Measurements from ENCODE around the gene TM2D3. TPM values are rescaled to one million over a fixed set of nuclear protein-coding genes. Genes with fewer than 3 reads are reported as not detected.

Gene TM2D3, protein sequence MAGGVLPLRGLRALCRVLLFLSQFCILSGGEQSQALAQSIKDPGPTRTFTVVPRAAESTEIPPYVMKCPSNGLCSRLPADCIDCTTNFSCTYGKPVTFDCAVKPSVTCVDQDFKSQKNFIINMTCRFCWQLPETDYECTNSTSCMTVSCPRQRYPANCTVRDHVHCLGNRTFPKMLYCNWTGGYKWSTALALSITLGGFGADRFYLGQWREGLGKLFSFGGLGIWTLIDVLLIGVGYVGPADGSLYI
- 46.6 TPM for total RNA-seq

DNA sequence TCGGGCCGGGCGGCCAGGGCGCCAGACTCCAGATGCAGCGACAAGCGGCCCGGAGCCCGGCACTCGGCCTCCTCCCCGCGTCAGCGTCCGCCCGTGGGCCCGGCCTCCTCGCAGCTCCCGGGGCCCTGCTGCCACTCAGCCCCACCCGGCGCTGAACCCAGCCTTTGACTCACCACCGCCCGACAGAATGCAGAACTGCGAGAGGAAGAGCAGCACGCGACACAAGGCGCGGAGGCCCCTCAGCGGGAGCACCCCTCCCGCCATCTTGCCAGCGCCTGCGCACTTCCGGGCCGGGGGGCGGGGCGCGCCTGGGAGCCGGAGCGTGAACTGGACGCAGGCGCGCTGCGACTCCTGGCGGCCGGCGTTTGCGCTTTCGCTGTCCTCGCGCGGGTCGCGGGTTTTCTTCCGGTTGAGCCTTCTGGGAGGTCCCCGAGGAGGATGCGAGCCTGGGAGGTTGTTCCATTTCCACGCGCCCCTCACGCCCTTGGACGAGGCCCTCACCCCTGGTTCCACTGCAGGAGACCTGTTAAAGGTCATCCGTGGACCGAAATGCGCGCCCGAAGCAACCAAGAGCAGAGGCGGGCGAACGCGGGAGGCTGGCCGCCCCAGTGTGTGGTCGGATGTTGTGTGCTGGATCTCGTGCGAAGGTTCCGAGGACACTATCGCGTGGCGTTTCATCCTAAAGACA lies at the start of gene TM2D3:
Gene TM2D3, minus strand, starts transcription at position 284 of the 688 bp plus-strand sequence. Its CDS starts 20 bp downstream, at position 264.
- DNase-seq (ENCODE audit: low spot score), result peak; percentile 95

DNA sequence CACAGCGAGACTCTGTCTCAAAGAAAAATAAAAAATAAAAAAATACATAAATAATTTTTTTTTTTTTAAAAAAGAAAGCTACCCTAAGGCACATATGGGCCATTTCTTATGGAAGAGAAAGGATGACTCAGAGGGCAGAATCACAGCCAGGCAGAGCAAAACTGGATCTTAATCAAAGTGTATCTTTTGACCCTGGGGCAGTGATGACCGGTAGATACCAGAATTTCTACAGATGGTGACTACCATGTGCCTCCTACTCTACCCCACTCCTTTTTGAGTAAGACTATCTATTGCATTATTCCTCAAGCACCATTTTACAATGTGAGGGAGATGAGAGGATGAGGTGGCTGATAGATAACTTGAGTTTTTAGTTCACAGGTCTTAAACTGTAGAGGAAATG lies 46.1 kb upstream of the TM2D3 start:
- DNase-seq (ENCODE audit: low spot score), result no peak

DNA sequence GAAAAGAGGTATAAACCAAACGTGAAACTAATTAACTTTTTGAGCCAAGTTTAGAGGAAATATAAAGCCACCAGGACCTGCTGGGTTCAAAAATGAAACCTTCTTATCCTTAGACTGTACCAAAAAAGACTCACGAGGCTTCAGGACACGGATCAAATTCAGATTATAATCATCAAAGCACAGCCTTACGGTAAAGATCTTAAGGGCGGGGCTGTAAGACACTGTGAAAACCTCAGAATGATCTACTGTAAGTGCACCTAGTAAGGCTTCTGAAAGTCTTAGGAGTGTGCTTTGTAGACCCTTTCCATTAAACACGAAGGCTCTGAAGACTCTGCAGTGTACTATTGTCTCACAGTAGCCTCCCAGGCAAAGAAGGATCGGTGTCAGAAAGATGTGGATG lies 45.3 kb upstream of the TM2D3 start:
- no peak for DNase-seq (ENCODE audit: low spot score)

DNA sequence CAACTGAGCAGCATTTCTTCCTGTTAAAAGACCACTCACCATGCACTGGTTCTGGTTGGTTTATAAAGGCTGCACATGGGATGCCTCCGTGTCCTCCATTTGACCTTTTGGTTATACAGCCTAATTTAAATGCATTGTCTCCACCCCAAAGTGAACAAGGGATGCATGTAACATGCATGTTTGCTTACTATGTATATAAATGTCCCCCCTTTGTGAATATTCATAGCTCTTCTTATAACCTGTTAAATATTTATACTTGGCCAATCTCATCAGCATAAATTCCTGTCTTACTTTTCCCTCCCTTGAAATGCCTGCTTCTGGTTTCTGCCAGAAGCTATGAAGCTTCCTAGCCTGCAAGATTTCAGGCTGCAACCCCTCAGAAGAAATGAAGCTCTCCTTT lies 44.6 kb upstream of the TM2D3 start:
- no peak for DNase-seq (ENCODE audit: low spot score)

DNA sequence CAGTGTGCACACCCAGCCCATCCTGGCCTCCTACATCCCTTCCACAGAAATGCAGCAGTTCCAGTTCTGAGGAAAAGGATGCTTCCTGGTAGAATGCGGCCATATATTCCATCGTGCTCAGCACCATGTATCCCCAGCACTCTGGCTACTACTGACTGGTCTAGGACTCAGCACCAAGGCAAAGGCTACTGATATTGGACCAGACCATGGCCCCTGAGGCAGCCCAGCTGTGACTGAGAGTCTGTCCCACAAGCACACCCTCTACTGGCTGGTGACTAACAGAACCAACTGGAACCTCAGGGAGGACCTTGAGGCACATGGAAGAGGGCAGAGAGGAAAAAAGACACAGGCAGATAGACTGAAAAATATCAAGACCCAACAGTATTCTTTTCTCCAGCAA lies 42.1 kb upstream of the TM2D3 start:
- DNase-seq (ENCODE audit: low spot score), result no peak

DNA sequence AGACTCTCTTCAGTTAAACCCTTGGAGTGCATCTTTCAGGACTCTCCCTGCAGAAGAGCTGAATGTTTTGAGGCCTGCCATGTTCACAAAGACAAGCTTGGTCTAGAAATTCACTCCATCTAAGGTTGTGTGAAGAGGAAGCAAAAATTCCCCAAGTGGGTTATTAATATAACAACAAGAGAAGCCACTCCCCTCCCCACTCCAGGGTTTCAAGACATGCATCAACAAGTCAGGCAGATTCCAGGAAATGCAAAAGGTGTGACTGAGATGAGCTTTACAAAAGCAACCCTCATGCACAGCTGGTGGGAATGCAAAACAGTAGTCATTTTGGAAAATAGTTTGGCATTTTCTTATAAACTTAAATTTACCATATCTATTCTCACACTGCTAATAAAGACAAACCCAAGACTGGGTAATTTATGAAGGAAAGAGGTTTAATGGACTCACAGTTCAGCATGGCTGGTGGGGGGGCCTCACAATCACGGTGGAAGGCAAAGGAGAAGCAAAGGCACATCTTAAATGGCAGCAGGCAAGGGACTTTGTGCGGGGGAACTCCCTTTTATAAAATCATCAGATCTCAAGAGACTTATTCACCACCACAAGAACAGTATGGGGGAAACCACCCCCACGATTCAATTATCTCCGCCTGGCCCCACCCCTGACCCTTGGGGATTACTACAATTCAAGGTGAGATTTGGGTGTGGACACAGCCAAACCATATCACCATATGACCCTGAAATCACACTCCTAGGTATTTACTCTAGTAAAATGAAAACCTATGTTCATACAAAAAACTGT lies 40.8 kb upstream of the TM2D3 start:
- DNase-seq (ENCODE audit: low spot score), result peak; percentile 46

DNA sequence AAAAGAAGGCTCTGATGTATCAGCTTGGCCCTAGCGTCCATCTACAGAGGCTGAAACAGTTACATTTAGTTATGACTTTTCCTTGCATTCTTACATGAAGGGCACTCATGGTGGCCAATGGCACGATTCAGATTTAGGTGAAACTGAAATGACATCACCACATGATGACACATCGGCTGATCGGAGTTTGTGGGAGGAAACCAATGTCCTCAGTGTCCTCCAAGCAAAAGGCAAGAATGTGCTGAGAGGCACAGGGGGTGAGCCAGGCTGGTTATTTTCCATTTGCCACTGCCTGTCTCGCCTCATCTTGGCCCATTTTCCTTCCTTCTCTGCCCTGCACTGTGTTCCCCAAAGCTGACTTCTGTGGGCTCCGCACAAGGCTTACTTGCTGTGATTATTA lies 37.7 kb upstream of the TM2D3 start:
- DNase-seq (ENCODE audit: low spot score), result no peak

DNA sequence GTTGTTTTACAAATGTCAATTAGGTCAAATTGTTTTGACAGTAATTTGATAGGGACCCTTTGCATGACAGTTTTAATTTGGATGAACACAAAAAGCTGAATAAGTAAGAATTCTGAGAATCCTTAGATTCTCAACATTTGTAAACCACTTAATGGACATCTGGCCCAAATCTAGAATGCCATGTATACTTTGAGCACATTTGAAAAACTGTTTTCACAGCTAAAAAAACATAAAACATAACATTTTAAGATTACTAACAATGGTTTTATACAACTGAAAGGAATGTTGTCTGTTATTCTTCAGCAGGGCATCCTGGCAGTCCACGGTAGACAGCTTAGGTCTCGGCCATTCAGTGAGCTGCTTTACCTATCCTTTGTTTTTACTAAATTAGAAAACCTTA lies 34.5 kb upstream of the TM2D3 start:
- no peak for DNase-seq (ENCODE audit: low spot score)

DNA sequence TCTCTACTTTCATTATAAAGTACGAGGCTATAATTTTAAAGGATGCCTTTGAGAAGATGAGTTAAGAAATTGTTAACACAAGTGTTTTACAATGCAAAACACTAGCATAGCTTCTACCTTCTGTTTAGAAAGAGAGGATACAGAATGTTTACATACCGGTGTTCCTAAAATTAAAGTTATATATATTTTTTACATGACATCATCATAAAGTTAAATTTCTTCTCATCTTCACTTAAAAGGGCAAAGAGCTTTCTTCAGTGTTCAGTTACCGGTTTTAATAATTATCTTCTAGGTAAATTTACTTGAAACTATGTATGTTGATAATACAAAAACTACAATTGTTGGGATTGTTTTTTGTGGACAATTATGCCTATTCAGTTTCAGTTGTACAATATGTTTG lies 32.7 kb upstream of the TM2D3 start:
- no peak for DNase-seq (ENCODE audit: low spot score)

DNA sequence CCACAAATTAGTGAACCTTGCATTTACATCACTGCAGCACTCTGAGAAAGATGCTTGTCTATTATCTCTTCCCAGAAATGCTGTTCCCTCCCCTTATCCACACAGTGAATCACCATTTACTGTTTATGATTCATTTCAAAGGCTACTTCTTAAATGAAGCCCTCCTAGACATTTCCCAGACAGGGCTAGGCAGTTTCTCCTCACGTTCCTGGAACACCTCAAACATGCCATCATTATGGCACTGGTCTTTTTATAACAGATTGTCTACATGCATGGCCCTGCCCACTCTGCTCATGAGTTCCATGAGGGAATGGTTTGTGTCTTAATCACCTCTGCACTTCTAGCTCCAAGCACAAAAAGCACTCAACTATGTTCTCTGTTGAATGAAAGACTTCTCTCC lies 32.2 kb upstream of the TM2D3 start:
- no peak for DNase-seq (ENCODE audit: low spot score)

DNA sequence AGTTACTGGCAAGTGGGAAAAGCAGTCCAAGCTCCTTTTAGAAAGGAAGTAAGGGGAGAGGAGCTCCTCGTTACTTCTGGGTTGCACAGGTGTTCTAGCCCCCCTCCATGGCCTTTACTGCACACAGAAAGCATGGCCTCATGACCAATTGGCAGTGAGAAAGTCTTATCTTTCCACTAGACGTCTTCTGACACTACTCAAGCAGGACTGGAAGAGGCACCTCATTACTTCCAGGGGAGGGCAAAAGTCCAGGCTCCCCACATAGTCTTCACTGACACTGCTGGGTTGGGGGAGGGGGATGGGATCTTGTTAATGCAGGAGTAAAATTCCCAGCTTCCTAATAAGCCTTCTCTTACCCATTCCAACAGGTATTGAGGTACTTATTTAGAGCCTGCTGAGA lies 27.6 kb upstream of the TM2D3 start:
- no peak for DNase-seq (ENCODE audit: low spot score)

DNA sequence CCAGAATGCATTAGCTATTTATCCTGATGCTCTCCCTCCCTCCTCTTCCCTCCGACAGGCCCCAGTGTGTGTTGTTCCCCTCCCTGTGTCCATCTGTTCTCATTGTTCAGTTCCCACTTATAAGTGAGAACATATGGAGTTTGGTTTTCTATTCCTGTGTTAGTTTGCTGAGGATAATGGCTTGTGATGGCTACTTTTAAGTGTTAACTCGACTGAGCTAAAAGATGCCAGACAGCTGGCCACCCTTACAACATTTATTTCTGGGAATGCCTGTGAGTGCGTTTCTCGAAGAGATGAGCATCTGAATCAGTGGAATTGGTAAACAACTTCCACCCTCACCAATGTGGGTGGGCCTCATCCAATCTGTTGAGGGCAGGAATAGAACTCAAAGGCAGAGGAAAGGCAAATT lies 24.7 kb upstream of the TM2D3 start:
- DNase-seq (ENCODE audit: low spot score), result no peak

DNA sequence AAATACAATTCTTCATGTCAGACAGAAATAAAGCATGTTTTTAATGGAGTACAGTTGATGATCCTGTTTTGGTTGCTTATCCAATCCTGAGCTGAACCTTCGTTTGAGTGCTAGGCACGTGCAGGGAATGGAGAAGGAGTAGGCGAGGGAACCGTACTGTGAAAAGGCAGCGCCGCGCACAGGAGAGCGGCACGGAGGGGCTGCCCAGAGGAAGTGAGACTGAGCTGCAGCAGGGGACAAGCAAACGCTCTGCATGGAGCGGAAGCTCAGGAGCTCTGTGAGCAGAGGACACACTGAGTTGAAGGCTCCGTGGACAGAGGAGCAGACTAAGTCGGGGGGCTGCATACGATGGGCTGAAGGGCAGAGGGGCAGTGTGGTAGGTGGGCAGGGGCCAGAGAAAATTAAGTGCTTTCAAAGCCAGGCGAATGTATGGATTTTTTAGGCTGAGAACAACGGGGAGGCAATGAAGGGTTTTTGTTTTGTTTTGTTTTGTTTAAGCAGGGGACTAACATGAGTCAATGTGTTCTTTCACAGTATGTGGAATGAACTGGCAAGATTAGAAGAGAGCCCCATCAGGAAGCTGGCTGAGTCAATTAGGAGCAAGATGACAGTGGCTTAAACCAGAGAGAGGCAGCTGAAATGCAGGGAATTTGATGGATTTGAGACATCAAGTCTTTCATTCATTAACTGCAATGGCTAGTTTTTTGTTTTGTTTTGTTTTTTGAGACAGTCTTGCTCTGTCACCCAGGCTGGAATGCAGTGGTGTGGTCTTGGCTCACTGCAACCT lies 23.8 kb upstream of the TM2D3 start:
- no peak for DNase-seq (ENCODE audit: low spot score)

DNA sequence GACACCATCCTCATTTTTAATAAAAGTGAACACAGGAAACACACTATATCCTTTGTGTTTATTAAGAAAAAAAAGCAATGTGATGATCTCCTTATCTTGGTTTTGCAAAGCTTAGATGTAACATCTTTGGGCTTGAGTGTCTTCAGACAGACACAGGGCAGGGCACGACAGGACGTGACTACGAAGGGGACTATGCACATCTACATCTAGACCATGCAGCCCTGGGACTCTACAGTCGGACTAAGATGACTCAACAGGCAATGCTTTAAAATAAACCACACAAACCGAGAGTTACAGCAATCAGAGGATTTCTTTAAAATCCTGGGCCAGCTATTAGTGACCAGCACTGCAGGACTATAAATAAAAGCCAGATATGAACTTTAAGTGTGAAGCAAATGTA lies 22.8 kb upstream of the TM2D3 start:
- no peak for DNase-seq (ENCODE audit: low spot score)

DNA sequence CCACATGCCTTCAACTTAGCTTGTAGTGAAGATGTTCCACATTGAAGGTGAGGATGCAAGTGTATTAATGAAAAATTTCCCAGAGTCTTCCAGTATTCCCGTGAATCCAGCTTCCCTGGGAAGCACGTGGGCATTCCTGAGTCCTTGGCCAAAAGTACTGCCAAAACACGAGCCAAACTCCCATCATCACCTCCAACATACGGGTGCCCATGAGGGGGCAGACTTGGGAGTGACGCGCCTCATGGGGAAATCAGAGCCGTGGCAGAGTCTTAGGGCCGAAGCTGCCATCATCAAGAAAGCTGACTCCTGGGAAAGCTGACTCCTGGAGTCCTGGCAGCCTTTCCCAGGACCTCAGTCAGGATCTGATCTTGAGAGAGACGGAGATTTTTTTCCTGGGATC lies 20.1 kb upstream of the TM2D3 start:
- DNase-seq (ENCODE audit: low spot score), result no peak

DNA sequence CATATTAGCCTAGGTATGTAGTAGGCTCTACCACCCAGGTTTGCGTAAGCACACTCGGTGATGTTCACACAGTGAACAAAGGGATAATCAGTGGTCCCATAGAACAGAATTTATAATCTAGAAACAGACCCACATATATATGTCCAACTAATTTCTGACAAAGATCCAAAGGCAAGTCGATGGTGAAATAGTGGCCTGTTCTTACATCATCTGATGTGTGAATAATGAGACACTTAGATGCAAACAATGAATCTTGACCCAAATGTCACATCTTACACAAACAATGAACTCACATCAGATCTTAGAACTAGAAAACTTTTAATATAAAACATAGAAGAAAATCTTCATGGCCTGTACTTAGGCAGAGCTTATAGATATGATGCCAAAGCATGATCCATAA lies 17.6 kb upstream of the TM2D3 start:
- DNase-seq (ENCODE audit: low spot score), result no peak

DNA sequence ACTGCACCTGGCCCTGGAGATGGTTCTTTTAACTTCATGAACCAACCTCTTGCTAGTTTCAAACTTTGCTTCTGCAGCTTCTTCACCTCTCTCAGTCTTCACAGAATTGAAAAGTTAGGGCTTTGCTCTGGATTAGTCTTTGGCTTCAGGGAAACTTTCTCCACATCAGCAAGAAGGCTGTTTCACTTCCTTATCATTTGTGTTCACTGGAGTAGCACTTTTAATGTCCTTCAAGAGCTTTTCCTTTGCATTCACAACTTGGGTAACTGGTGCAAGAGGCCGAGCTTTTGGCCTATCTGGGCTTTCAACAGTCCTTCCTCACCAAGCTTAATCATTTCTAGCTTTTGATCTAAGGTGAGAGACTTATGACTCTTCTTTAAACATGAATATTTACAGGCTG lies 15.7 kb upstream of the TM2D3 start:
- no peak for DNase-seq (ENCODE audit: low spot score)

DNA sequence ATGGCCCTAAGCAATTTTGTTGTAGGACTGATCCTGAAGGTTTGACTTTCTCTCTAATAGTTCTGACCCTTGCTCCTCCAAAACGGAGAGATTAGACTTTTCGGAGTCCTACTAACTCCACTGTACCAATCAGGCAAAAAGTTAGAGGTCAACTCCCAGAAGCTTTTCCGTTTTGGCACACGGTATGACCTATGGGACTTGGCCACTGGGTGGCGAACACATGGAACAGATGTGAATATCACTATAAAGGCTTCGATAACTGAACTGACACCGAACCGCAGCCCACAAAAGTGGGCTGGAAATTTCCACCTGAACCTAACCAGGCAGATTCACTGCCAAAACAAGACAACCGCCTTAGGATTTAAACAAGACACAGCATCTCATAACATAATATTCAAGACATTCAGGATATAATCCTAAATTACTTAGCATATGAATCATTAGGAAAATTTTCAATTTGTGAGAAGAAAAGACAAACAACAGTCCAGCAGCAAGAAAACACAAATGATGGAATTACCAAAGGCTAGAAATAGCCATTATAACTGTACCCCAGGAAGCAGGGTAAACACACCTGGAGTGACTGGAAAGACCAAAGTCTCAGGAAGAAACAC lies 12.2 kb upstream of the TM2D3 start:
- no peak for DNase-seq (ENCODE audit: low spot score)

DNA sequence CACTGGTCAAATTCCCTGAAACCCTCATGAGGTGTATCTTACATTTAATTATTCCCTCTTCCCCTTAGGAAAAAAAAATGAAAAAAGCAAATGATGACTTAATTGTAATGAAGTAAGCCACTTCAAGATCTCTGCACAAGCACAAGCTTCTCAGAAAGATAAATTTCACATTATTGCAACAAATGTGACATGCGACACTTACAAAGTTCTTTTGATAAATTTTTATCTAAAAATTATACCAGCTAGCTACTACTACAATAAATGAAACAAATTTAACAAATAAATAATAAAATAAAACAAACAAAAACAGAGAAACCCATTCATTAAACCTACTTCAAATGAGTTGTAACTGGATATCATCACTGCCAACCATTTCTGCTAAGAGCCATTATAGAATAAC lies 10.0 kb upstream of the TM2D3 start:
- no peak for DNase-seq (ENCODE audit: low spot score)

DNA sequence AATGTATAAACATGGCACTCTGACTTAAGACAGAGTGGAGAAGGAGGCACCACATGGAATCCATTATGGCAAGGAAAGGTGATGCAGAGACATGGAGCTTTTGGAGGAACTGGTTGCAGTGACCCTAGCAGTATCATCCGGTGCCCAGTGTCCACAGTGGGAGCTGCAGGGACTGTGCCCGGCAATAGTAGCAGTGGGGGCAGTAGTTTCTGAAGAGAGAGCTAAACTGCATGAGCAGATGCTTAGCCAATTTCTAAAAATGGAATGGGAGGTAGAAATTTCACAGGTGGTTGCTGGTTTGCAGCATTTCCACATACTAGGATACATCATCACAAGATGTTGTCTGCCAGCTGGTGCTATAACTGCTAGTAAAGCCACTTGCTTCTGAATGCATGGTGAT lies 7.8 kb upstream of the TM2D3 start:
- DNase-seq (ENCODE audit: low spot score), result no peak

DNA sequence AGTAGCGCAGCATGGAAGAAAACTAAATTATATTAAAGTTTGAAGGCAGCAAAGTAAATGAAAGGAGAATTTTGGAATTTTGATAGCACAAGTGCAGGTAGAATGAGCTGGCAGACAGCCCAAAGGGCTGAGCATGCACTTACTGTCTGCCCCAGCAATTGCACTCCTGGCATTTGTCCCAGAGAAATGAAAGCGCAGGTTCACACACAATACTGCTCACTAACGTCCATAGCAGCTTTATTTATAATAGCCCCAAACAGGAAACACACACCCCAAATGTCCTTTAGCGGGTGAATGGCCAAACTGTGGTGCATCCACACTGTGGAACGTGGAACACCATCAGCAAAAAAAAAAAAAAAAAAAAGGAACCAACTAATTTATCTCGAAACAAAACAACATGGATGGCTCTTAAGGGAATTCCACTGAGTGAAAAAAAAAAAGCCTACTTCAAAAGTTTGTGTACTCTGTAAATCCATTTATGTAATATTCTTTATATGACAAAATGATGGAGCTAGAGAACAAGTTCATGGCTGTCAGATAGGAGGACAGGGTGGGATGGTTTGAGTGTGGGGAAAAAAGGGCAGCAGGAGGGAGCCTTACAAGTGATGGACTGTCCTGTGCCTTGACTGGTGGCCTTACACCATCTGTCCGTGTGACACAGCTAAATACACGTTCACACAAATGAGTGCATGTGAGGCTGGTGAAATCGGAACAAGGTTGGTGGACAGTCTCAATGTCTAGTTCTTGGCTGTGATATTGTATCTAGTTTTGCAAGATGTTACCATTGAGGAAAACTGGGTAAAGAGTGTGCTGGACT lies 6.0 kb upstream of the TM2D3 start:
- DNase-seq (ENCODE audit: low spot score), result no peak

All from ureter (tissue), 1 donor.